H1 (cell line): ENCODE measurements around the gene PACSIN2.

Experiments used
- ATF3 ChIP-seq: IDR thresholded peaks from 2 replicates; pipeline ENCODE4 v1.6.1; 2011; ENCODE audit warnings: low read depth, mild to moderate bottlenecking, low read length; ENCODE audit not compliant: insufficient read depth
- BRCA1 ChIP-seq: IDR thresholded peaks from 2 replicates; pipeline ENCODE4 v1.6.1; 2012; ENCODE audit warnings: low read depth, low read length, improper control_type of control experiment
- CBX8 ChIP-seq: fragments of 300-800, 300-1000 bp; sonication (generic); IDR thresholded peaks from 2 replicates; pipeline ENCODE4 v1.7.1; 2016; ENCODE audit warnings: low read depth, low read length, borderline replicate concordance
- CTCF ChIP-seq, 3 experiments: IDR thresholded peaks; 1 replicate in 2 of 3; 2 replicates in 1 of 3; pipeline versions ENCODE4 v1.5.1 to v1.6.1; 2011; ENCODE audit warnings: low read length in 3 of 3, mild to moderate bottlenecking in 3 of 3, inconsistent platforms in 2 of 3, low read depth in 1 of 3, moderate library complexity in 1 of 3; ENCODE audit not compliant: insufficient read depth in 1 of 3; ENCODE audit errors: control extremely low read depth in 1 of 3
- POLR2A ChIP-seq, 2 experiments: IDR thresholded peaks; 1 replicate in 1 of 2; 2 replicates in 1 of 2; pipeline ENCODE4 v1.6.1; 2011; ENCODE audit warnings: low read depth in 2 of 2, low read length in 2 of 2, mild to moderate bottlenecking in 2 of 2; ENCODE audit errors: control extremely low read depth in 1 of 2
- RNF2 ChIP-seq: fragments of 200-900, 300-1000 bp; sonication (generic); IDR thresholded peaks from 2 replicates; pipeline ENCODE4 v1.7.1; 2016; ENCODE audit warnings: borderline replicate concordance, low read depth, mild to moderate bottlenecking, antibody characterized with exemption, low read length; ENCODE audit not compliant: poor library complexity, severe bottlenecking; ENCODE audit errors: missing control alignments

GRCh38 chr22:42863349-42863961 is 151.5 kb downstream of the PACSIN2 start:
- TF ChIP-seq CTCF (IDR thresholded peaks at IDR 0.05; ENCODE audit: control extremely low read depth in 1 of 3, insufficient read depth in 1 of 3, low read depth in 1 of 3, low read length in 3 of 3) (no peak), POLR2A (IDR thresholded peaks at IDR 0.05; ENCODE audit: control extremely low read depth in 1 of 2, low read depth in 2 of 2, low read length in 2 of 2) (no peak), CBX8 (no peak), ATF3 (no peak), BRCA1 (no peak), RNF2 (no peak)
